ENCODE results near the gene CSNK1A1. TPM values are rescaled to one million over a fixed set of nuclear protein-coding genes. Genes with fewer than 3 reads are reported as not detected.

CSNK1A1 gene
- total RNA-seq, 1 donor from 2014 or later: 224 TPM

- Mint-ChIP-seq H3K27ac (peak overlapping the region; percentile 93), H3K36me3 (peaks cover 4% of the 10 kb centered on the region), H3K4me3 (no peak overlapping the region), H3K27me3 (no peaks in the 10 kb centered on the region), H3K9me3 (peaks cover 5% of the 10 kb centered on the region), H3K4me1 (ENCODE audit: unreplicated experiment) (peaks cover 16% of the 10 kb centered on the region)
- TF ChIP-seq, protein P1, sequence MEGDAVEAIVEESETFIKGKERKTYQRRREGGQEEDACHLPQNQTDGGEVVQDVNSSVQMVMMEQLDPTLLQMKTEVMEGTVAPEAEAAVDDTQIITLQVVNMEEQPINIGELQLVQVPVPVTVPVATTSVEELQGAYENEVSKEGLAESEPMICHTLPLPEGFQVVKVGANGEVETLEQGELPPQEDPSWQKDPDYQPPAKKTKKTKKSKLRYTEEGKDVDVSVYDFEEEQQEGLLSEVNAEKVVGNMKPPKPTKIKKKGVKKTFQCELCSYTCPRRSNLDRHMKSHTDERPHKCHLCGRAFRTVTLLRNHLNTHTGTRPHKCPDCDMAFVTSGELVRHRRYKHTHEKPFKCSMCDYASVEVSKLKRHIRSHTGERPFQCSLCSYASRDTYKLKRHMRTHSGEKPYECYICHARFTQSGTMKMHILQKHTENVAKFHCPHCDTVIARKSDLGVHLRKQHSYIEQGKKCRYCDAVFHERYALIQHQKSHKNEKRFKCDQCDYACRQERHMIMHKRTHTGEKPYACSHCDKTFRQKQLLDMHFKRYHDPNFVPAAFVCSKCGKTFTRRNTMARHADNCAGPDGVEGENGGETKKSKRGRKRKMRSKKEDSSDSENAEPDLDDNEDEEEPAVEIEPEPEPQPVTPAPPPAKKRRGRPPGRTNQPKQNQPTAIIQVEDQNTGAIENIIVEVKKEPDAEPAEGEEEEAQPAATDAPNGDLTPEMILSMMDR (conservative IDR thresholded peaks at IDR 0.05): no peak
- DNase-seq (ENCODE audit: extremely low spot score, unreplicated experiment): no peak
Measured at GRCh38 chr5:149585910-149586309, 34.7 kb upstream of the CSNK1A1 start.

GRCh38 chr5:149584121-149584520, 32.9 kb upstream of the CSNK1A1 start:
- peak overlapping the region; percentile 18 for H3K27ac Mint-ChIP-seq
- H3K36me3 Mint-ChIP-seq: peaks cover 4% of the 10 kb centered on the region
- no peak for DNase-seq (ENCODE audit: extremely low spot score, unreplicated experiment)
- peaks cover 7% of the 10 kb centered on the region for H3K27me3 Mint-ChIP-seq
- H3K4me1 Mint-ChIP-seq (ENCODE audit: unreplicated experiment): peaks cover 23% of the 10 kb centered on the region
- H3K9me3 Mint-ChIP-seq: peaks cover 5% of the 10 kb centered on the region
- TF ChIP-seq, protein P1 (conservative IDR thresholded peaks at IDR 0.05): no peak
- no peak overlapping the region for H3K4me3 Mint-ChIP-seq

DNA sequence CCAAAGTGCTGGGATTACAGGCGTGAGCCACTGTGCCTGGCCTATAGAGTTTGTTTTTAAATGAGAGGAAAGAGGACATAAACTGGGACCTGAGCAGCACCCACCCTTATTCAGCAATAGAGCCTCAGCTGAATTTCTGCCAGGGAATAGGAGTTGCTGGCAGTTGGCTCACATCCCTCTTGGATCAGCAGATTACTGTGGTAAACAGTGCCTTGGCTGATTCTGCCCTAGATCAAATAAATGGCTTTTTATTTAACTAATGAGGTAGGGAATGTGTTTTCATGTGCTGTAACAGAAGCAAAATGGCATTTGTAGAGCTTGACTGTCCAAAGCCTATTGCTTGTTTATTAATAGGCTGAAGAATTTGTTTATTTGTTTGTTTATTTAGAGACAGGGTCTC, 32.2 kb upstream of the CSNK1A1 start:
- Mint-ChIP-seq H3K27me3 (peaks cover 7% of the 10 kb centered on the region), H3K4me1 (ENCODE audit: unreplicated experiment) (peaks cover 28% of the 10 kb centered on the region), H3K4me3 (peak overlapping the region; percentile 41), H3K27ac (peak overlapping the region; percentile 21), H3K36me3 (peaks cover 4% of the 10 kb centered on the region), H3K9me3 (peaks cover 5% of the 10 kb centered on the region)
- no peak for DNase-seq (ENCODE audit: extremely low spot score, unreplicated experiment)
- TF ChIP-seq, protein P1 (conservative IDR thresholded peaks at IDR 0.05): no peak

GRCh38 chr5:149581931-149582768, 30.9 kb upstream of the CSNK1A1 start:
- no peak for DNase-seq (ENCODE audit: extremely low spot score, unreplicated experiment)
- Mint-ChIP-seq H3K4me1 (ENCODE audit: unreplicated experiment) (peaks cover 27% of the 10 kb centered on the region), H3K36me3 (peaks cover 4% of the 10 kb centered on the region), H3K27me3 (peaks cover 7% of the 10 kb centered on the region), H3K4me3 (peak overlapping the region; percentile 82), H3K27ac (peak overlapping the region; percentile 81), H3K9me3 (peaks cover 5% of the 10 kb centered on the region)
- TF ChIP-seq, protein P1 (conservative IDR thresholded peaks at IDR 0.05): no peak

GRCh38 chr5:149581192-149581861, 30.1 kb upstream of the CSNK1A1 start, which contains the start of gene ARHGEF37:
Gene ARHGEF37, plus strand, starts transcription at chr5:149581498. Its CDS starts 16,272 bp downstream, at chr5:149597770.
- peak within 1 kb of the TSS; percentile 82 for H3K27ac Mint-ChIP-seq
- peak; percentile 73 for DNase-seq (ENCODE audit: extremely low spot score, unreplicated experiment)
- peaks cover 21% of the 10 kb centered on the region for H3K4me1 Mint-ChIP-seq (ENCODE audit: unreplicated experiment)
- peak within 1 kb of the TSS; percentile 83 for H3K4me3 Mint-ChIP-seq
- H3K27me3 Mint-ChIP-seq: peaks cover 7% of the 10 kb centered on the region
- TF ChIP-seq, protein P1 (conservative IDR thresholded peaks at IDR 0.05): no peak
- H3K36me3 Mint-ChIP-seq: no peaks in the 10 kb centered on the region
- H3K9me3 Mint-ChIP-seq: no peaks in the 10 kb centered on the region
